HepG2 (cell line): ENCODE data around the gene ANXA9.

Experiments used
- GTF2F1 ChIP-seq: fragments of 150-350 bp; IDR thresholded peaks from 2 replicates; pipeline ENCODE4 v1.6.1; 2014; ENCODE audit warnings: low read length
- KAT2B ChIP-seq: fragments of 150-350 bp; IDR thresholded peaks from 2 replicates; pipeline ENCODE4 v1.6.1; 2014; ENCODE audit warnings: low read depth, low read length, borderline replicate concordance
- NONO ChIP-seq, 2 experiments: fragments of 450-650 bp in 1 of 2; sonication (generic) in 1 of 2; formaldehyde crosslinking in 1 of 2; IDR thresholded peaks in 1 of 2; conservative IDR thresholded peaks in 1 of 2; 2 replicates each; pipeline versions ENCODE4 v1.6.1 to v1.8.0; 2017 to 2022; ENCODE audit warnings: mild to moderate bottlenecking in 1 of 2, missing genetic modification reagents in 1 of 2, moderate library complexity in 1 of 2
- POLR2AphosphoS5 ChIP-seq: IDR thresholded peaks from 2 replicates; pipeline ENCODE4 v1.6.1; 2012; ENCODE audit warnings: low read depth, low read length
- PRPF4 ChIP-seq: fragments of 200-400 bp; formaldehyde crosslinking; IDR thresholded peaks from 2 replicates; pipeline ENCODE4 v1.6.1; 2016; ENCODE audit warnings: low read length, low read depth; ENCODE audit not compliant: poor library complexity, severe bottlenecking
- TRIM24 ChIP-seq: sonication (generic); formaldehyde crosslinking; IDR thresholded peaks from 2 replicates; pipeline ENCODE4 v1.8.0; 2022; ENCODE audit warnings: mild to moderate bottlenecking, missing genetic modification reagents
- ZNF432 ChIP-seq: sonication (generic); formaldehyde crosslinking; IDR thresholded peaks from 2 replicates; pipeline ENCODE4 v1.5.0; 2020; ENCODE audit warnings: missing genetic modification reagents, mild to moderate bottlenecking, borderline replicate concordance
- ZNF557 ChIP-seq: sonication (generic); formaldehyde crosslinking; IDR thresholded peaks from 2 replicates; pipeline ENCODE4 v1.4.0; 2020; ENCODE audit warnings: missing genetic modification reagents
- ZNF672 ChIP-seq: sonication (generic); formaldehyde crosslinking; IDR thresholded peaks from 2 replicates; pipeline ENCODE4 v1.8.1; 2022; ENCODE audit warnings: missing genetic modification reagents
- TF ChIP-seq, protein P1 (sequence below): sonication (generic); formaldehyde crosslinking; IDR thresholded peaks from 2 replicates; pipeline ENCODE4 v1.8.0; 2022; ENCODE audit warnings: missing genetic modification reagents, mild to moderate bottlenecking, borderline replicate concordance
- TF ChIP-seq, protein P2 (sequence below): sonication (generic); formaldehyde crosslinking; IDR thresholded peaks from 2 replicates; pipeline ENCODE4 v1.5.0; 2020; ENCODE audit warnings: mild to moderate bottlenecking, missing genetic modification reagents, moderate library complexity
- TF ChIP-seq, protein P3 (sequence below): sonication (generic); formaldehyde crosslinking; IDR thresholded peaks from 2 replicates; pipeline ENCODE4 v1.4.0; 2020; ENCODE audit warnings: mild to moderate bottlenecking, missing genetic modification reagents
- TF ChIP-seq, protein P4 (sequence below): sonication (generic); formaldehyde crosslinking; IDR thresholded peaks from 2 replicates; pipeline ENCODE4 v1.8.1; 2023; ENCODE audit warnings: mild to moderate bottlenecking, missing genetic modification reagents

DNA sequence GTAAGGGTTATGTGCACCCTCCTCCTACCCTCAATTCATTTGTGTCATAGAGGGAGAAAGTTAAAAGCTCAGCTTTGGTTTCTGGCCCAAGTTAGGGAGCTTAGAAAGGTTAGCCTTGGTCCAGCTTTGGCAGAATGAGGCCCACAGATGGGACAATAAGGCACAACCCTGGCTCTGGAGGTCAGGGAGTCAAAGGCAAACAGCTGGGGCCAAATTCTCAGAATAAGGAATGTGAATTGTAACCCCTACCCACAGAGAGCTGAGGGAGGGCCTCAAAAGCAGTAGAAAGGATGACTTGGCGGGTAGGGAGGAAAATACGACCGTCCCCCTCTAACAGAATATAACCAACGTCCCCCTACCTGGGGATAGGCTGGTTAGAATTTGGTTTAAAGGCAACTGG is 16.5 kb upstream of the ANXA9 start:
- TF ChIP-seq, protein P1, sequence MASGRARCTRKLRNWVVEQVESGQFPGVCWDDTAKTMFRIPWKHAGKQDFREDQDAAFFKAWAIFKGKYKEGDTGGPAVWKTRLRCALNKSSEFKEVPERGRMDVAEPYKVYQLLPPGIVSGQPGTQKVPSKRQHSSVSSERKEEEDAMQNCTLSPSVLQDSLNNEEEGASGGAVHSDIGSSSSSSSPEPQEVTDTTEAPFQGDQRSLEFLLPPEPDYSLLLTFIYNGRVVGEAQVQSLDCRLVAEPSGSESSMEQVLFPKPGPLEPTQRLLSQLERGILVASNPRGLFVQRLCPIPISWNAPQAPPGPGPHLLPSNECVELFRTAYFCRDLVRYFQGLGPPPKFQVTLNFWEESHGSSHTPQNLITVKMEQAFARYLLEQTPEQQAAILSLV (CRISPR knock-in tag) = no peak
- TF ChIP-seq POLR2AphosphoS5 (no peak), TRIM24 (CRISPR knock-in tag) (no peak), GTF2F1 (no peak), ZNF672 (CRISPR knock-in tag) (no peak), KAT2B (no peak), PRPF4 (no peak), NONO (IDR thresholded peaks at IDR 0.05) (no peak), NONO (CRISPR knock-in tag; conservative IDR thresholded peaks at IDR 0.05) (no peak), ZNF557 (no peak), ZNF432 (CRISPR knock-in tag) (no peak)
- TF ChIP-seq, protein P2, sequence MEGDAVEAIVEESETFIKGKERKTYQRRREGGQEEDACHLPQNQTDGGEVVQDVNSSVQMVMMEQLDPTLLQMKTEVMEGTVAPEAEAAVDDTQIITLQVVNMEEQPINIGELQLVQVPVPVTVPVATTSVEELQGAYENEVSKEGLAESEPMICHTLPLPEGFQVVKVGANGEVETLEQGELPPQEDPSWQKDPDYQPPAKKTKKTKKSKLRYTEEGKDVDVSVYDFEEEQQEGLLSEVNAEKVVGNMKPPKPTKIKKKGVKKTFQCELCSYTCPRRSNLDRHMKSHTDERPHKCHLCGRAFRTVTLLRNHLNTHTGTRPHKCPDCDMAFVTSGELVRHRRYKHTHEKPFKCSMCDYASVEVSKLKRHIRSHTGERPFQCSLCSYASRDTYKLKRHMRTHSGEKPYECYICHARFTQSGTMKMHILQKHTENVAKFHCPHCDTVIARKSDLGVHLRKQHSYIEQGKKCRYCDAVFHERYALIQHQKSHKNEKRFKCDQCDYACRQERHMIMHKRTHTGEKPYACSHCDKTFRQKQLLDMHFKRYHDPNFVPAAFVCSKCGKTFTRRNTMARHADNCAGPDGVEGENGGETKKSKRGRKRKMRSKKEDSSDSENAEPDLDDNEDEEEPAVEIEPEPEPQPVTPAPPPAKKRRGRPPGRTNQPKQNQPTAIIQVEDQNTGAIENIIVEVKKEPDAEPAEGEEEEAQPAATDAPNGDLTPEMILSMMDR = no peak
- TF ChIP-seq, protein P3, sequence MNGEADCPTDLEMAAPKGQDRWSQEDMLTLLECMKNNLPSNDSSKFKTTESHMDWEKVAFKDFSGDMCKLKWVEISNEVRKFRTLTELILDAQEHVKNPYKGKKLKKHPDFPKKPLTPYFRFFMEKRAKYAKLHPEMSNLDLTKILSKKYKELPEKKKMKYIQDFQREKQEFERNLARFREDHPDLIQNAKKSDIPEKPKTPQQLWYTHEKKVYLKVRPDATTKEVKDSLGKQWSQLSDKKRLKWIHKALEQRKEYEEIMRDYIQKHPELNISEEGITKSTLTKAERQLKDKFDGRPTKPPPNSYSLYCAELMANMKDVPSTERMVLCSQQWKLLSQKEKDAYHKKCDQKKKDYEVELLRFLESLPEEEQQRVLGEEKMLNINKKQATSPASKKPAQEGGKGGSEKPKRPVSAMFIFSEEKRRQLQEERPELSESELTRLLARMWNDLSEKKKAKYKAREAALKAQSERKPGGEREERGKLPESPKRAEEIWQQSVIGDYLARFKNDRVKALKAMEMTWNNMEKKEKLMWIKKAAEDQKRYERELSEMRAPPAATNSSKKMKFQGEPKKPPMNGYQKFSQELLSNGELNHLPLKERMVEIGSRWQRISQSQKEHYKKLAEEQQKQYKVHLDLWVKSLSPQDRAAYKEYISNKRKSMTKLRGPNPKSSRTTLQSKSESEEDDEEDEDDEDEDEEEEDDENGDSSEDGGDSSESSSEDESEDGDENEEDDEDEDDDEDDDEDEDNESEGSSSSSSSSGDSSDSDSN (CRISPR knock-in tag) = no peak
- TF ChIP-seq, protein P4, sequence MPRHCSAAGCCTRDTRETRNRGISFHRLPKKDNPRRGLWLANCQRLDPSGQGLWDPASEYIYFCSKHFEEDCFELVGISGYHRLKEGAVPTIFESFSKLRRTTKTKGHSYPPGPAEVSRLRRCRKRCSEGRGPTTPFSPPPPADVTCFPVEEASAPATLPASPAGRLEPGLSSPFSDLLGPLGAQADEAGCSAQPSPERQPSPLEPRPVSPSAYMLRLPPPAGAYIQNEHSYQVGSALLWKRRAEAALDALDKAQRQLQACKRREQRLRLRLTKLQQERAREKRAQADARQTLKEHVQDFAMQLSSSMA (CRISPR knock-in tag) = no peak
